ENCODE results near the gene GPC5.
"Not testable (repeated sequence)": the region's sequence is repeated elsewhere in the genome, so short reads cannot be mapped to it uniquely, and the experiment has no call there.

GPC5 gene

DNA sequence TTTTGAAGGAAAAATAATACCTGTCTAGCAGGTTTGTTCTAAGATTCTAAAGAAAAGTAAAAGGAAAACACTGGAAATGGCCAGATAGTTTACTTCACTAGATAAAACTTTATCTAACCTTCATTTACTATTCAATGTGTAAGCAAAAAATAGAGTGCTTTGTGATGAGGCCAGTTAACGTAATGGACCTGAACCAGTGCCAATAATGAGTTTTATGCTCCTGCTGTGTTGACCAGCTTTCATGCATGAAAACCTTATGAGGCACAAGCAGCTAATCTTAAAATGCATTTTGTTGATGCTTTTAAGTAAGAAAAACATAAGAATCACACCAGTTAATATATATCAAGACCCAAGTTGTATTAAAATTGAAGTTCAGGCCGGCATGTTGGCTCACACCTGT lies 1211.0 kb downstream of the GPC5 start:
- no peak for DNase-seq

DNA sequence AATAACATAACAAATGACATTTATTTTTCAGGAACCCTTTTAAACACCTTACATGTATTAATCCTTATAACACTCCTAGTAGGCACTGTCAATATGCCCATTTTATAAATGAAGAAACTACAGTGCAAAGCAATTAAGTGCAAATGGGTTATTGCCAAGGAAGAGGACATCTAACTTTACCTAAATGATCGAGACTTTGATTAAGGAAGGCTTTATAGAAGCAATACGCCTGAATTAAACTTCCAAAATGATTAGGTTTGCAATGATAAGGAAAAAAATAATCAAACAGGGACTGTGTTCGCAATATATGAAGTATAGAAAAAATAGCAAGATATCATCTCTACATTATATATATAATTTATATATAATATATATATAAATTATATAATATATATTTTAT lies 1214.5 kb downstream of the GPC5 start:
- DNase-seq, result no peak

DNA sequence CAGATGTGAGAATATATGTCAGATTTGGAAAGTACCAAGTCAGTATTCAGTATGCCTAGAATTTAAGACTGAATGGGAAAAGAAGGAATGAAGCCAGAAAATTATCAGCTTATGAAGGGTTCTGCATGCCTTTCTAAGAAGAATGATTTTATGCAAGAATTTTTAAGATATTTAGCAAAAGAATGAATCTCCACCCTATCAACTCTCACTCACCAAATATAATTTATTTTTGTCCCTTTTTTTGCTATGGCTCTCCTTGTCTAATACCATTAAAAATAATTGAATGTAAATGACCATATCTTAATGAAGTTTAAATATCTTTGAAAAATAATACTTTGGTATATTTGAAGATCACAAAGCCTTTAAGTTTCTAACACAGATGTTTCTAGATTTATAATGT lies 1215.5 kb downstream of the GPC5 start:
- DNase-seq, result no peak

DNA sequence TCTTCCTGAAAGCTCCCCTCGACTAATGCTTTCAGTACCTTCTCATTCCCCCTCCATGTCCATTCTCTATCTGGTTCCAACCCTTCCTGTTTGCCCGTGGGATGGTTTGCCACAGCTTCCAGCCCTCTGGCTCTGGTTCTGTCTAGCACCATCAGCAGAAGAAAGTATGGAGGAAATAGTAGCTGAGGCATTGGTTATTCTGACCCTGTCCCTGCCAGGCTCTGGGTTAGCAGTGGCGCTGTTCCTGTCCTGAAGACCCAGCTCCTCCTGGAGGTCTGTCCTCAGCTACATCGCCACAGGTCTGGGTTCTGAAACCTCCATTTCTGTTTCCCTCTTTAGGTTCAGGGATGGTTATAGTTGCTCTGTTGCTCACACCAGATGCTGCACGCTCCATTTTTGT lies 1223.6 kb downstream of the GPC5 start:
- DNase-seq, result no peak

DNA sequence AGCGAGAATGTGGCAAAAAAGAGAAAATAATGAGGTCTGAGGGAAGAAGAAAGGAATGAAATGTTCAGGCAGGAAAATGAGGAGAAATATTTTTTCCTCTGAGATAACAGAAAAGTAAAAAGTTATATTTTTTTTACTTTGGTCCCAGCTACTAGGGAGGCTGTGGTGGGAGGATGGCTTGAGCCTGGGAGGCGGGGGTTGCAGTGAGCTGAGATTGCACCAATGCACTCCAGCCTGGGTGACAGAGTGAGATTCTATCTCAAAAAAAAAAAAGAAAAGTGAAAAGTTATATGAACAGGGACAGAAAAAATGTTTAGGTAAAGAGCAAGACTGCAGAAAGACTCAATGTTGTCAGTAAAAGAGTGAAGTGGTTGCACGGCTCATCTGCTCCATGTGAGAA lies 1224.5 kb downstream of the GPC5 start:
- DNase-seq, result no peak

DNA sequence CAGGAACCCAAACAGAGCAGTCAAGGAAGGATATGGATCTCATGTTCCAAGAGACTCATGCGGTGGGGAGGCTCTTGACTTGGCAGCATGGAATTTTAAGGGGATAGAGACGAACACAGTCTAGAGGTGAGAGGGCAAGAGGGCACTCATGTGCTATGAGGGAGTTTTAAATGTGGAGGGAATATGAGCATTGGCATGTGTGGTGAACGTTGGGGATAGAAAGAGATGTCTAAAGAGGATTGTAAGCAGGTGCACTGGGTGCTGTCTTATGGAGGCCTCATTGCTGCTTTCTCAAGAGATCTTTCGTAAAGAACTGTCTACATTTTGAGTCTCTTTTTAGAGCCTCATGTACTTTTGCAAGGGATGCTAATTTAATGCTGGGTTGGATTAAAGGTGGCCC lies 1227.9 kb downstream of the GPC5 start:
- DNase-seq, result no peak

DNA sequence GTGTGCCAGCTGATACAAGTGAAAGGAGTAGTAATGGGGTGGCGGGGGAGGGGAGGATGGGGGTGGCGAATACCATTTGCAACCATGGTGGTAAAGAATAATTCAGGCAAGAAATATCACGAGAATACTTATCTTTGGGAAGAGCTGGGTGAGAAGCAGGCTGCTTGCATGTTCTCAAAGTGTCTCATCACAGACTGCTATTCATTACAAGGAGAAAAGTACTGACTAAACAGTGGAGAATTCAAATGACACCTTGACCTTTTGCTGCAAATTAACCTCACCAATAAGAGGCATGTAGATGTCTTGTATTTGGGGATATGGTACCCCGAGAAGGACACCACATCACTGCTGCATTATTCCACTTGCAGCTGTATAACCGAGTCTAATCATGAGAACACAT lies 1242.5 kb downstream of the GPC5 start:
- no peak for DNase-seq

DNA sequence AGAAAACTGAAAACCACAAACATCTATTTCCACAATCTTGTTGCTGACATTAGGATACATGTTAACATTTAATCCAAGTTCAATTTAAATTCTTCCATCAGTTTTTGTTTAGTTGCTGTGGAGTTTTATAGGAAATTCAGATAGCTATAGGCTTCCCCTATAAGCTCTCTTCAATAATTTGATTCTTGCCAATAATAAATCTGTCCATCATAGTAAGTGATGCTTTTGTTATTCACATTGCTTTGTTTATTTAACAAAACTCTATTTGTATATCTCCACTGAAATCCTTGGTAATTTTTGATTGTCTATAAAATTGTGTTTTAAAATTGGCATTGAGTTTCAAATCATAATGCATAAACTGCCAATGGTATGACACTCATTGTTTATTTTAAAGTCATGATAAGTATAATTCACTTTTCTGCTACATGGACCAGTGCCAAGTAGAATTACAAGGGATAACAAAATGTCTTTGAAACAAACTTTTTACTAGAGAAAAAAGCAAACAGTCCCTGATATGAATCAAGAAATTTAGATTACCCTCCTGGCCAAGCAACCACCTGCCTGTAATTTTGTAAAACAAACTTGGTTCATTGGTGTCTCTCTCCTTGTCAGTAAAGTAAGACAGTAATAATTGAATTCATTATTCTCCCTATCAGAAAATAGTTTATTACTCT lies 1250.9 kb downstream of the GPC5 start:
- DNase-seq, result no peak

DNA sequence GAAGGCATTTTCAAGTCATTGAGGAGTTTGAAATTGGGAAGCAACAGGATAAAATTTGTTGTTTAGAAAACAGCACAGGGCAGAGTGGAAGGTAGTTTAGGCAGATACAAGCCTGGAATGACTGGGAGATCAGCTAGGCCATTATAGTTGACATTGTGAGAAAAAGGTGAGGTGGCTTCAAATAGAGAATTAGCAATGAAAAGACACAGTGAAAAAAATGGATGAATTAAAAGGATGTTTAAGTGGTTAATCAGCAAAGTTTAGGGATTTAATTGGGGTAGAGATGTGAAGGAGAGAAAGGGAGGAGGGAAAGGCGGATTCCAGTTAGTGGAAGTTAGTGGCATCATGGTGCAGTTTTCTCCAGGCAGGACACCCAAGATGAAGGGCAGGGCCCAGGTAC lies 1257.7 kb downstream of the GPC5 start:
- no peak for DNase-seq

DNA sequence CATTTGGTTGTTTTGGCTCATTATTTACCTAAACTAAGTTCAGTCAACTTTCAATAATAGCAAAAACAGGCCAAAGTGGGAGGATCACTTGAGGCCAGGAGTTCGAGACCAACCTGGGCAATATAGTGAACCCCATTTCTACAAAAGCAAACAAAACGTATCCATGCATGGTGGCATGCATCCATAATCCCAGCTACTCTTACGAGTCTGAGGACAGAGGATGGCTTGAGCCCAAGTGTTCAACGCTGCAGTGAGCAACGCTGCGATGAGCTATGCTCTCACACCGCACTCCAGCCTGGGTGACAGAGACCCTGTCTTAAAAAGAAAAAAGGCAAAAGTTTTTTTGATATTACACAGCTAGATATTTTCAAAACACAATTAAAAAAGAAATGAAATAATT lies 1258.2 kb downstream of the GPC5 start:
- no peak for DNase-seq

DNA sequence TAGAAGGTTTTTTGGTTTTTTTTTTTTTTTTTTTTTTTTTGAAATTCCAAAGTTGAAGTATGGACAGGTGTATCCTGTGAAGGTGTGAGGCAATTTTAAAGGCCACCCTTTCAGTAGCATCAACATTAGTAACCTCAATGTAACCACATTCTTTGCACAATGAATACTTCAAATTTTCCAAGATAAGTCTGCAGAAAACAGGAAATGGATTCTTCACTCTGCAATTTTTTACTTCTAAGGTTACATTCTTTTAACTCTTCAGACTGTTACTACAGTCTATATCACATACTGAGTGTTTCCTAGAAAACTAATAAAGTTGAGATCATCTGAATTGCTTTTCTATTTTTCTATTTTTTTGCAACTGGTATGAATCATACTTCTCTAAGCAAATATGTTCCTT lies 1259.1 kb downstream of the GPC5 start:
- DNase-seq, result no peak

DNA sequence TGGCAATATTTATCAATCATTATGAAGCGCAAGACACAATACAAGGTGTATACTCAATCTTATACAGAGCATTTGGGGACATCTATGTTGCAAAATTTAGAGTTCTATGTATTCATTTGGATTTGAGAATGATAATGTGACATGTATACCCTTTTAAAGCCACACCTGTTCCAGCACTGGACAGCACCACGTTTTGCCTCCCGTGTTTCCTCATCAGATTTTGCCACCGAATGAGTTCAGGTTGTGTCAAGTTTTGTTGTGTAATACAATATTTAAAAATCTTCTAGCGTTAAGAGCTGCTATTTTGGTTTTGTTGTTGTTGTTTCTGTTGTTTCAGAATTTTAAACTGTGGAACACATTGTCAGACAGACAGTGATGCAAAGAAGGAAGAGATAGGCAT lies 1259.9 kb downstream of the GPC5 start:
- no peak for DNase-seq

DNA sequence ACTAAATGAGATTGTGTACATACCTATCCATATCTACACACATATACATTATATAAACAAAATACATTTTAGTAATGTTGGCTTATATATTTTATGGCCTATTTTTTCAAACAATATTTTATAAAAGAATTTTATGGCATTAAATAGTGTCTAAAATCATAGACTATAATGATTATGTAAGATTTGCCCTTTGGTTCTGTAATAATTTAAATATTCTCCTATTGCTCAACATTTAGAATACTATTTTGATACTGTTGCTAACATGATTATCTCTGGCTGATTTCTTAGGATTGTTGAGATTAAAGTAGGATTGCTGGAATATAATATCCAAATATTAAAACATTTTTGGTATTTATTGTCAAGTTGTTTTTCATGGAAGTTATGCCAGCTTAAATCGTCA lies 1263.0 kb downstream of the GPC5 start:
- DNase-seq, result no peak

DNA sequence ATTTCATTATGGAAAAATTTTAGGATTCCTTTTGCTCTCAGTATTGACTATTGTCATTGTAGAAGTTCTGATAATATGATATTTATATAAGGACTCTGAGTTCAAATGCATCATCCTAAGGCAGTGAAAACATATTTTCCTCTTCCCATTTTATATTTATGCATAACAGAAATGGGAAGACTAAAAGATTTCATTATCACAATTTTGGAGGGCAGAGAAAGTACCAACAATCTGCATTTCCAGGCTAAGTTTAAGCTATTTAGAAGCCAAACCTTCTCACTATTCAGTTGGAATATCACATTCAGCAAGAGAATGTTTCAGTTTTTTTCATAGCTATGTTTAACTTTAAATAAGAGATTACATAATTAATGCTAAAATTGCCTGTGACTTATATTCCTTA lies 1269.7 kb downstream of the GPC5 start:
- DNase-seq, result no peak

DNA sequence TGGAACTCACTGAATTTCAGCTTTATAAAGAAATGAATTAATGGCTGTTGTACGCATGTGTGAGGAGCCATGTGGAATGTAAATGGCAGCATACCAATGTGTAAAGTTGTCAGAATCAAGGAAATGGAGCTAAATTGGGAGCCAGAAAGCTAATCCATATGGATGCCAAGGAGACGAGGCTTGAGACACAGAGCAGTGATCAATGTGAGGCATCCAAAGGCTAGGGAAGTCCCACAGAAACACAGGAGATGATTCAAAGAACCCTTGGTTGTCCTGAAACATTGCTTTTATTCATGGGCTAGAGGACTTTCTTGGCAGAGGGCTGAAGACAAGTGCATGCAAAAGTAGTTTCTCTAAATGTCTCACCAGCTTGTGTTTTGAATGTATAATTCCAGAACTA lies 1271.7 kb downstream of the GPC5 start:
- no peak for DNase-seq

DNA sequence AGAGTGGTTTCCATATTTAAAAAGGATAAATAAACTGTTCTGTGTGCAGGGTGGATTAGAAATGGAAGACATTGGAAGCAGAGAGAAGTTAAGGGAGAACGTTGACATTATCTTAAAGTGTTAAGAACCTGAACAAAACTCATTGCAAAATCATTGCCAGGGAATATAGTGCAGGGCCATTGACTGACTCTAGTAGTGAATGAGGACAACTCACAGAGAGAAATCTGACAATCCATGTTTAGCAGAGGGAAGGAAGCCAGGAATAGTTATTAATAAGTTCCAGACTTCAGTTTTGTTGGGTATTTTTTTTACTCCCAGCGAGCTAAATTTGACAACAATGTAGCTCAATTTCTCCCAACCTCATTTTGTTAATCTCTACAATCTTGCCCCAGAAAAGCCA lies 1273.4 kb downstream of the GPC5 start:
- DNase-seq, result no peak

DNA sequence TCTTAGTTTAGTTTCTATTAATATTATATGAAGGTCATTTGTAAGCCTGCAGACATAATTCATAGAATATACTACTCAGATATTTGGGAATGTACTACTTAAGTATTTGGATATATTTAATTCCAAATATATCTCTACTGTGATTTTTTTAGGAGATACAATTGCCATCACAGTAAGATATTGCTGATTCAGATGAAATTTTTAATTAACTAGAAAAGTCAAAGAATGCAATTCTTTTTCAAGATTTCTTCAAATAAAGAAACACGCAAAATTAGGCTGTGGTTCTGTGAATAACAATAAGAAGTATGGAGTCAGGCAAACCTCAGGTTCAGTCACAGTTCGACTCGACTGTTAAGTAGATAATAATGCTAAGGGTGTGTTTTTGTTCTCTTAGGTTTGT lies 1277.8 kb downstream of the GPC5 start:
- no peak for DNase-seq

DNA sequence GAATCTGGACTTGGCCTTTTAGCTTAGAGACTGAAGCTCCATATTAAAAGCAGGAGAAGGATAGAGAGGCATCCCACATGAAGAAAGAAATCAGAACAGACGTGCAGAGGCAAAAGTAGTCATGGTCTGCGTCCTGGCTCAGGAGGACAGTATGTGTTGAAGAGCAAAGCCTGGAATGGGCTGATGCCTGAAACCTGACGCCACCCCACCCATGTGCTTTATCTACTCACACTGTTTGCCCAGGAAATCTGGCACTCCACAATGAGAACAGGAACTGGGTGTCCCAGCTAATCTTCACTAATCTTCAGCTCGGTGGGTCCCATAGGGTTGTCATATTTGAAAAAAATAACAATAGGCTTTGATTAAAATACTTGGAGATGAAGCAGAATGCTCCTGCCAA lies 1279.2 kb downstream of the GPC5 start:
- DNase-seq, result no peak

DNA sequence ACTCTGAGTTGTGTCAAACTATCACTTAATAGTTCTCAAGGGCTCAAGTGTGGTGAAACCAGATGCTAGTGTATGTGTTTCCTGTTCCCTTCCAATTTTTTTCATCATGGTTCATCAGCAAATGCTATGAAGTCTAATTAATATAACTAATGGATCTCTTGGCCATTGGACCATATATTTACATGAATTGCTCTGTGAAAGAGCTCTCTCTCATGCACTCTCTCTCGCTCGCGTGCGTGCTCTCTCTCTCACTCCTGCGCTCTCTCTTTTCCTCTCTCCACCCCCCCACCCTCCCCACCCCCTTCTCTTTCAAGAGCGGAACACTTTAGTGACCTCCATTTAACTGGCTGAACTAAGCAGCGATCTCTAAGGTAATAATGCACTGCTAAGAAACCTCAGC lies 1281.2 kb downstream of the GPC5 start:
- no peak for DNase-seq

DNA sequence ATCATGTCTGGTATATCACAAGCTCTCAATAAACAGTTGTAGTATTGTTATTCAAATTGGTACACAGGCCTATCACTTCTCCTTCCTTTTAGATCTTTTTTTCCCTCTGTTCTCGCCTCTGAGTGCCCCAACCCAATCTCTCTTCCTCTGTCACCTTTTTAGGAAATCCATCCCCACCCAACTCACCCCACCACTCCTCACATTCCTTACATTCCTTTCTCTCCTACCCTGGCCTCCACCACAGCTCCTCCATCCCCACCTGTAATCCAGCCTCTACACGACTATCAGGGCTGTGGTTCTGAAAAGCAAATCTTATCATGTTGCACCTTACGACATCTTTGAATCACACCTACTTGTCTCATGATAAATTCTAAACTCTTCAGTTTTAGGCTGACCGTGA lies 1282.8 kb downstream of the GPC5 start:
- DNase-seq, result no peak

DNA sequence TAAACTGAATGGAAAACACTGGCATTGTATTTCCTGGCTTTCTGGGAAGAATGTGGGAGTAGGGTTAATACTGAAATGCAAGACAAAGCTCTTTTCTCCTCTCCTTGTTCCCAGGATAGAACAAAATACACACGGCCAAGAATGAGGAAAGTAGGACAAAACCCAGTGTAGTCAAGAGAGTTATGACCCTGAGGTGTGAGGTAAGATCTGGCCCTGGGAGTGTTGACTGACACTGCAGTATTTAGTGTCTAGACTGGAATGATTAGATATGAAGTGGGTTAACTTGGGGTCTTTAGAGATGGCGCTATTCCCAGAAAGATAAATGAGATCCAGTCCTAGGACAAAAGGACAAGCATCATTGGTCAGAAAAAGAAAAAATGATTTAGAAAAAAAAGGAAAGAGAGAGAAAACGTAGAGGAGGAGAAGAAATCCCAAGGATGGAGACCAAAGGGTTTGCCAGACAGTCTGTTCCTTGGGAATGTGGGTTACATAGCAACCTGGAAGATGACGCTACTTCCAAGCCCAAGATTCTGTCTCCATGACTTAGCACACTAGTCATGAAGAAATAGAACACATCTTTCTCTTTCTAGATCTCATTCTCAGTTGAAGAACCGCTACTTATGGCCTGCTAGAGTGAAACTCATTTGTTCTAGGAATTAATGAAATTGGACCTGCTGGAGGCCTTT lies 1284.6 kb downstream of the GPC5 start:
- no peak for DNase-seq

DNA sequence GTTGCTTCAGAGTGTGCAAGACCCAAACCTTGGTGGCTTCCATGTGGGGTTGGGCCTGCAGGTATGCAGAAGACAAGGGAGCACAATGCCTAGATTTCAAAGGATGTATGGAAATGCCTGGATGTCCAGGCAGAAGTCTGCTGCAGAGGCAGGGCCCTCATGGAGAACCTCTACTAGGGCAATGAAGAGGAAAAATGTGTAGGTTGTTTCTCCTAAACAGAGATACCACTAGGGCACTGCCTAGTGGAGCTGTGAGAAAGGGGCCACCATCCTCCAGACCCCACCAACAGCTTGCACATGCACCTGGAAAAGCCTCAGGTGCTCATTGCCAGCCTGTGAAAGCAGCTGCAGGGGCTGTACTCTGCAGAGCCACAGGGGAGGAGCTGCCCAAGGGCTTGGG lies 1295.6 kb downstream of the GPC5 start:
- no peak for DNase-seq

DNA sequence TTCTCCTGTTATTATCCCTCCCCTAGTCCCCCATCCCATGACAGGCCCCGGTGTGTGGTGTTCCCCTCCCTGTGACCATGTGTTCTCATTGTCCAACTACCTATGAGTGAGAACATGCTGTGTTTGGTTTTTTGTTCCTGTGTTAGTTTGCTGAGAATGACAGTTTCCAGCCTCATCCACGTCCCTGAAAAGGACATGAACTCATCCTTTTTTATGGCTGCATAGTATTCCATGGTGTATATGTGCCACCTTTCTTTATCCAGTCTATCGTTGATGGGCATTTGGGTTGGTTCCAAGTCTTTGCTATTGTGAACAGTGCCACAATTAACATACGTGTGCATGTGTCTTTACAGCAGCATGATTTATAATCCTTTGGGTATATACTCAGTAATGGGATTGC lies 1297.4 kb downstream of the GPC5 start:
- not testable (repeated sequence) for DNase-seq

DNA sequence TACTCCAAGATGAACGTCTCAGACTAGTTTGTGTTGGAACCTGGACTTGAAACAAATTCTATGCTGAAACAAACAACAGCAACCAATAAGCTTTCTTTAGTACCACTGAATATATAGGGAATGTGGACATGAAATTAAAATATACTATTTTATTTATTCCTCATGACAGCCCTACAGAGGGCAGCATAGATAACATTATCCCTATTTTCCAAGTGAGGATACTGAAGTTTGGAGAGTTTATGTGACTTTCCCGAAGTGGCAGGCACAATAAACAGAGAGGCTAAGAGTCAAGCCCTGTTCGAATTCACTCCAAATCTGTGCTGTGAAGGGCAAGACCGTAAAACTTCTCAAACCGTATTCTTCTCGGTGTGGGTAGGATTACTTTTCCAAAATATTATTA lies 1318.3 kb downstream of the GPC5 start:
- DNase-seq, result no peak

DNA sequence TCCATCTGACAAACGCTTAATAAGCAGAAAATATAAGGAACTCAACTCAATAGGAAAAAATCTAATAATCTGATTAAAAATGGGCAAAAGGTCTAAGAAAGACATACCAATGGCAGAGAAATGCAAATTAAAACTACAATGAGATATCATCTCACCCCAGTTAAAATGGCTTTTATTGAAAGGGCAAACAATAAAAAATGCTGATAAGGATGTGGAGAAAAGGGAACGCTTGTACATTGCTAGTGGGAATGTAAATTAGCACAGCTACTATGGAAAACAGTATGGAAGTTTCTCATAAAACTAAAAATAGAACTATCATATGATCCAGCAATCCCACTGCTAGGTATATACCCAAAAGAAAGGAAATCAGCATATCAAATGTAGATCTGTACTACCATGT lies 1319.4 kb downstream of the GPC5 start:
- DNase-seq, result no peak

All from cerebellar nuclear complex (tissue), 1 donor.